ENCODE results near the gene NDUFB10. TPM values are rescaled to one million over a fixed set of nuclear protein-coding genes. Genes with fewer than 3 reads are reported as not detected.

The NDUFB10 gene
- total and polyA plus RNA-seq, 2 donors from 2014 or later = 123 to 432 TPM

DNA sequence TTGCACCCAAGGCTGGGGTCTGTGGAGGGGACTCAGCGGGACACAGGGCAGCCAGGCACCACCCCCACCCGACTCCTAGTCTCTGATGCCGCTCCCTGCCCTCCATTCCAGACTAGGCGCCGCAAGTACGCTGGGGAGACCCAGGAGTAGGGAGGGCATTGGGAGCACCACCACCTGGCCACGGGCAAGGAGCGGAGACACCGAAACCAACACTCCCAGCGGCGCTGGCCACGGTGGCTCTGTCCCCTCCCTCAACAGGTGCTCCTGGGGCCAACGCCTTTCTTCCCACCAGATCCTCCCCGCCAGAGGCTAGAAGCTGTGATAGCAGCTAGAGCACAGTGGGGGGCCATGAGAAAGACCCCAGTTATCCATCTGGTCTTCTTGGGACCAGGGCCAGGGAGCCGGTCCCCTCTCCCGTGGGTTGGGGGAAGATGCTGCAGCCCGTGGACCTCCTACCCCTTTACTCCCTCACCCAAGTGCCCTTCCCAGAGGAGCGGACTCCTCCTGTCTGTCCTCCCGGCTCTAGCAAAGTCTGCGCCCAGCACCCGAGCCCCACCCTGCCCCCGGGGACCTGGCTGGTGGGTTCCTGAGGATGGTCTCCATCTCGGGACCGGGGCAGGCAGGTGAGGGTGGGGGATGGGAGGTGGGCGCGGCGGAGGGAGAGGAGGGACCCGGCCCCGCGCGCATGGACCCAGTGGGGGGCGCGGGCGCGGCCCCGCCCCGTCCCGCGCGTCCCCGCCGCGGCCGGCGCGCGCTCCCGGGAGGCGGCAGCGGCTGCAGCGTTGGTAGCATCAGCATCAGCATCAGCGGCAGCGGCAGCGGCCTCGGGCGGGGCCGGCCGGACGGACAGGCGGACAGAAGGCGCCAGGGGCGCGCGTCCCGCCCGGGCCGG lies 30.1 kb downstream of the NDUFB10 start, which contains the start of gene SYNGR3:
TSS of gene SYNGR3 (plus strand) at position 762 of the 892 bp plus-strand sequence. CDS start 133 bp downstream, outside the sequence.
- FAIRE-seq = no peak
- peaks cover 19% of the 10 kb centered on the region for H3K27me3 ChIP-seq (ENCODE audit: control insufficient read depth, insufficient read depth, low read length)
- peak within 1 kb of the TSS in 1 of 2 donors; percentile 26 for H3K27ac ChIP-seq (ENCODE audit: low read depth in 2 of 2, low read length in 2 of 2)
- no peaks in the 10 kb centered on the region for H3K9me3 ChIP-seq (ENCODE audit: control insufficient read depth in 2 of 3, insufficient read depth in 1 of 3, low read length in 3 of 3)
- peak in 2 of 5 donors; percentile 4 to 78 for DNase-seq
- TF ChIP-seq, protein P1, sequence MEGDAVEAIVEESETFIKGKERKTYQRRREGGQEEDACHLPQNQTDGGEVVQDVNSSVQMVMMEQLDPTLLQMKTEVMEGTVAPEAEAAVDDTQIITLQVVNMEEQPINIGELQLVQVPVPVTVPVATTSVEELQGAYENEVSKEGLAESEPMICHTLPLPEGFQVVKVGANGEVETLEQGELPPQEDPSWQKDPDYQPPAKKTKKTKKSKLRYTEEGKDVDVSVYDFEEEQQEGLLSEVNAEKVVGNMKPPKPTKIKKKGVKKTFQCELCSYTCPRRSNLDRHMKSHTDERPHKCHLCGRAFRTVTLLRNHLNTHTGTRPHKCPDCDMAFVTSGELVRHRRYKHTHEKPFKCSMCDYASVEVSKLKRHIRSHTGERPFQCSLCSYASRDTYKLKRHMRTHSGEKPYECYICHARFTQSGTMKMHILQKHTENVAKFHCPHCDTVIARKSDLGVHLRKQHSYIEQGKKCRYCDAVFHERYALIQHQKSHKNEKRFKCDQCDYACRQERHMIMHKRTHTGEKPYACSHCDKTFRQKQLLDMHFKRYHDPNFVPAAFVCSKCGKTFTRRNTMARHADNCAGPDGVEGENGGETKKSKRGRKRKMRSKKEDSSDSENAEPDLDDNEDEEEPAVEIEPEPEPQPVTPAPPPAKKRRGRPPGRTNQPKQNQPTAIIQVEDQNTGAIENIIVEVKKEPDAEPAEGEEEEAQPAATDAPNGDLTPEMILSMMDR (IDR thresholded peaks at IDR 0.05; ENCODE audit: borderline replicate concordance, extremely low read depth, insufficient read depth) = no peak
- H3K4me3 ChIP-seq (ENCODE audit: low read length in 3 of 3) = peak within 1 kb of the TSS in 1 of 3 donors; percentile 39
- intact Hi-C loops (cut with DNase I) = no loop called here
- H3K9ac ChIP-seq (ENCODE audit: low read length in 3 of 3) = peak within 1 kb of the TSS in 2 of 3 donors; percentile 46
- peaks cover 0 to 22% (median 8%) of the 10 kb centered on the region in 3 donors for H3K4me1 ChIP-seq (ENCODE audit: control insufficient read depth in 2 of 3, insufficient read depth in 2 of 3, low read depth in 1 of 3, low read length in 3 of 3)
- peaks cover 0 to 12% (median 8%) of the 10 kb centered on the region in 3 donors for H3K36me3 ChIP-seq (ENCODE audit: control insufficient read depth in 2 of 3, insufficient read depth in 3 of 3, low read length in 3 of 3)

DNA sequence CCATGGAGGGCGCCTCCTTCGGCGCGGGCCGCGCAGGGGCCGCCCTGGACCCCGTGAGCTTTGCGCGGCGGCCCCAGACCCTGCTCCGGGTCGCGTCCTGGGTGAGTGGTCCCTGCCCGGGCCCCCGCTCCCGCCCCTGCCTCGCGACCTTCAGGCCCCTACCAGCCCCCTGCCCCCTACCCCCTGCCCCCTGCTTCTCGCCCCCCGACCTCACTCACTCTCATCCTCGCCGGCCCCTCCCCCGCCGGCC lies 30.7 kb downstream of the NDUFB10 start:
- DNase-seq (no peak), FAIRE-seq (no peak)
- no peak overlapping the region for H3K4me3 ChIP-seq (ENCODE audit: low read length in 3 of 3)
- H3K27me3 ChIP-seq (ENCODE audit: control insufficient read depth, insufficient read depth, low read length) = peaks cover 19% of the 10 kb centered on the region
- H3K27ac ChIP-seq (ENCODE audit: low read depth in 2 of 2, low read length in 2 of 2) = no peak overlapping the region
- H3K36me3 ChIP-seq (ENCODE audit: control insufficient read depth in 2 of 3, insufficient read depth in 3 of 3, low read length in 3 of 3) = peaks cover 0 to 12% (median 8%) of the 10 kb centered on the region in 3 donors
- TF ChIP-seq, protein P1 (IDR thresholded peaks at IDR 0.05; ENCODE audit: borderline replicate concordance, extremely low read depth, insufficient read depth) = no peak
- H3K4me1 ChIP-seq (ENCODE audit: control insufficient read depth in 2 of 3, insufficient read depth in 2 of 3, low read depth in 1 of 3, low read length in 3 of 3) = peaks cover 0 to 19% (median 4%) of the 10 kb centered on the region in 3 donors
- no peak overlapping the region for H3K9ac ChIP-seq (ENCODE audit: low read length in 3 of 3)
- H3K9me3 ChIP-seq (ENCODE audit: control insufficient read depth in 2 of 3, insufficient read depth in 1 of 3, low read length in 3 of 3) = no peaks in the 10 kb centered on the region
- intact Hi-C loops (cut with DNase I) = no loop called here

DNA sequence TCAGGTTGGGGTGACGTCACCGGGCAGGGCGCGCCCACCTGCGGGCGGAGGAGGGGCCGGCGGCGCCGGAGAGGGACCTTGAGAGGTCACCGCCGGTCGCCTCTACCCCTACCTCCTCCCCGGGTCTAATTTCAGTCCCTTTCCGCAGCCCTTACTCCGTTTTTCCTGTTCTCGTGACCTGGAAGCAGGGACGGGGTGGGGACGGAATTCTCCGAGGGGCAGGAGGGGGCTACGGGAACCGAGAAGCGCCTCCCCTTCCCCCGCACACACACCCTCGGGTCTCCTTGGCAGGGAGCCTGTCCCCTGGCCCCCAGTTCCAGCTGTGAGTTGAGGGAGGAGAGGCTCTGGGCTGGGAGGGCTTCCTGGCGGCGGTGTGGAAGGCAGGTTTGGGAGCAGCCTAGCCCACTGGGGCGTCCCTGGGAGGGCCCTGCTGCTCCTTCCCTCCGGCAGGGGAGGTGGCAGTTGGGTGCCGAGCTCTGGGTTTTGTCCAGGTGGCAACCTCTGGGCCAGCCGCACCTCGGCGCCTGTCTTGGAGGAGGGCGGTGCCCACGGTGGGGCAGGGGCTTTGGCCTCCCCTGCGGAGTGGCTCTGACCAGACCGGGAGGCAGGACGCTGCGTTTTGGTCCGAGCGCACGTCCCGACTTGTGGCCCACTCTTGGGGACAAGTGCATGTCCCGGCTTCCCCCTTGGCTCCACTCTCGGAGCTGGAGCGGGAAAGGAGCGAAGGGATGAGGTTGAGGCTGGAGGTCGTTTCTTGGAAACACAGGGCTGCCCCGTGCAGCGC lies 31.2 kb downstream of the NDUFB10 start:
- TF ChIP-seq, protein P1 (IDR thresholded peaks at IDR 0.05; ENCODE audit: borderline replicate concordance, extremely low read depth, insufficient read depth) = no peak
- Histone ChIP-seq H3K27ac (ENCODE audit: low read depth in 2 of 2, low read length in 2 of 2) (no peak overlapping the region), H3K4me1 (ENCODE audit: control insufficient read depth in 2 of 3, insufficient read depth in 2 of 3, low read depth in 1 of 3, low read length in 3 of 3) (peaks cover 0 to 14% (median 0%) of the 10 kb centered on the region in 3 donors), H3K36me3 (ENCODE audit: control insufficient read depth in 2 of 3, insufficient read depth in 3 of 3, low read length in 3 of 3) (peaks cover 0 to 11% (median 8%) of the 10 kb centered on the region in 3 donors), H3K27me3 (ENCODE audit: control insufficient read depth, insufficient read depth, low read length) (peaks cover 19% of the 10 kb centered on the region), H3K9ac (ENCODE audit: low read length in 3 of 3) (peak overlapping the region in 2 of 3 donors; percentile 46), H3K9me3 (ENCODE audit: control insufficient read depth in 2 of 3, insufficient read depth in 1 of 3, low read length in 3 of 3) (no peaks in the 10 kb centered on the region), H3K4me3 (ENCODE audit: low read length in 3 of 3) (peak overlapping the region in 1 of 3 donors; percentile 39)
- FAIRE-seq (no peak), DNase-seq (peak in 4 of 5 donors; percentile 55 to 82 (median 64))
- intact Hi-C loops (cut with DNase I) = no loop called here
